ENCODE results near the gene ITGA11. TPM values are rescaled to one million over a fixed set of nuclear protein-coding genes. Genes with fewer than 3 reads are reported as not detected.

Gene ITGA11
- total RNA-seq, 2 experiments from 2014 or later: 1.7 to 1.8 TPM

DNA sequence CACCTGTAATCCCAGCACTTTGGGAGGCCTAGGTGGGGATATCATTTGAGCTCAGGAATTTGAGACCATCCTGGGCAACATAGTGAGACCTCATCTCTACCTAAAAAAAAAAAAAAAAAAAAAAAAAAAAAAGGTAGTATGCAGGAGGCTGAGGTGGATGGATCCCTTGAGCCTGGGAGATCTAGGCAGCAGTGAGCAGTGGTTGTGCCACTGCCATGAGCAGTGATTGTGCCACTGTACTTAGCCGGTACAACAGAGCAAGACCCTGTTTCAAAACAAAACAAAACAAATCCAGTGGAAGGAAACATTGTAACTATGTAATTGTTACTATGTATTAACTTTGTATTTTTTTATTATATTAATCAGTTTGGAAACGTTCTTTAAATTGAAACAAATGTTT, 148.6 kb downstream of the ITGA11 start:
- H3K4me3 Mint-ChIP-seq: no peak overlapping the region

DNA sequence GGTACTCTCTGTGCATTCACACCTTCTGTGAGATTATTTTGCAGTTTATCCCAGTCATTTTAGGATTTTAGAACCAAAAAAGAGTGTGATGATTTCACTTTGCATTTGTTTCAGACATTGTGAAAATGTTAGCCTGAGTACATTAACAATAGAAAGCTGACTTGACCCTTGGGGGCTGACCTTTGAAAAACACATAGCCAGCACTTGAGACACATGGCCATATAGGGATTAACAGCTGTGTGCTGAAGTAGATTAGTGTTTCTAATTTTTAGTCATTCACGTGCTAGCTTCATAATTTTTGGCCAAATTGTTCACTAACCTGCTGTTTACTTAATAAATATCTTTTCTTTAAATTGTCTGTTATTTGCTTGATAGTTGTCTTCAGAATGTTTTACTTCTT, 151.0 kb downstream of the ITGA11 start:
- peaks cover 58% of the 10 kb centered on the region for H3K4me1 Mint-ChIP-seq
- H3K27me3 Mint-ChIP-seq: no peaks in the 10 kb centered on the region
- peak overlapping the region; percentile 98 for H3K4me3 Mint-ChIP-seq
- no peak overlapping the region for H3K27ac Mint-ChIP-seq
- H3K36me3 Mint-ChIP-seq: peaks cover 44% of the 10 kb centered on the region
- H3K9me3 Mint-ChIP-seq: no peaks in the 10 kb centered on the region
- DNase-seq: no peak

More for the DNA sequence above, 148.6 kb downstream of the ITGA11 start:
- peaks cover 49% of the 10 kb centered on the region for H3K36me3 Mint-ChIP-seq
- no peaks in the 10 kb centered on the region for H3K27me3 Mint-ChIP-seq
- H3K4me1 Mint-ChIP-seq: peaks cover 65% of the 10 kb centered on the region
- no peak for DNase-seq
- no peaks in the 10 kb centered on the region for H3K9me3 Mint-ChIP-seq
- no peak overlapping the region for H3K27ac Mint-ChIP-seq

DNA sequence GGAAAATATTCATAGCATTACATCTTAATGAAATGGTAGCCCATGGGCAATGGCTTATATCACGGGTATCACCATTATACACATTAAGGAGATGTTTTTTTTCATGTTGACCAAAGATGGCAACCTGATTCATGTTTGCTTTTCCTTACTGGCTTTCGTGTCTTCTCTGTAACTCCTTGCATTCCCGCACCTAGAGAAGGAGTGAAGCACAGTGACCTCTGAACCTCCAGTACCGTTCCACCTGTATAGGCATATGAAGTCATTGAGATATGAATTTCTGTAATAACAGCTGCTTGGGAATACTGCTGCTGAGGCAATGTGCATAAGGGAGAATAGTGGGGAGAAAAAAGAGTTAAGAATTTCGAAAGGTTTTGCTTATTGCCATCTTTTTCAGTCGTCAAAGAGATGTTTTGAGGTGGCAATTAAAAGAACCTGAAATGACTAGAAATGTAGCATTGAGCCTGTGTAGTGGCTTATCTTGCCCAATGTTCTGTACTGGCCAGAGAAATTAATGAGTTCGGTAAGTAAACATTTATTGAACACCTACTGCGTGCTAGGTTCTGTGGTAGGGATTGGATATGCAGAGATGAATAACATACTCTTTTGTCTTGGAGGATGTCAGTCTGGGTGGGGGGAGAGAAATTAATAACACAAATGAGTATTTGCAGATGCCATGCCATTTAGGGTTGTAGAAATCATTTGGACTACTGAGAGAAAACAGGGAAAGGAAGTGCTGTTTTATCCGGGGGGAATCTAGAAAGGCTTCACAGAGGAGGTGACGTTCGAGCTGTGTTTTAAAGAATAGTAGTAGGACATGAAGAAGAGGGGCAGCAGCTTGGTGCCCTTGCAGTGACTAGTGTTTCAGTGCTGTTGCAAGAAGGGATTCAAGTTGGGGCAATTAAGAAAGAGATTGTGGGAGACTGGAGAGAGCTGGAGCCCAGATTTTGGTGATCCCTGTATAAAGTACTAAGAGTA, 151.9 kb downstream of the ITGA11 start:
- peak overlapping the region; percentile 98 for H3K4me3 Mint-ChIP-seq
- no peaks in the 10 kb centered on the region for H3K9me3 Mint-ChIP-seq
- peak overlapping the region; percentile 99 for H3K27ac Mint-ChIP-seq
- H3K4me1 Mint-ChIP-seq: peaks cover 49% of the 10 kb centered on the region
- peaks cover 36% of the 10 kb centered on the region for H3K36me3 Mint-ChIP-seq
- no peak for DNase-seq
- no peaks in the 10 kb centered on the region for H3K27me3 Mint-ChIP-seq

- Mint-ChIP-seq H3K36me3 (peaks cover 26% of the 10 kb centered on the region), H3K27me3 (no peaks in the 10 kb centered on the region), H3K4me3 (peak overlapping the region; percentile 98), H3K4me1 (peaks cover 42% of the 10 kb centered on the region), H3K9me3 (no peaks in the 10 kb centered on the region), H3K27ac (peak overlapping the region; percentile 99)
- no peak for DNase-seq
Observed at GRCh38 chr15:68278595-68279405, 153.2 kb downstream of the ITGA11 start.

- peak overlapping the region; percentile 98 for H3K4me3 Mint-ChIP-seq
- H3K36me3 Mint-ChIP-seq: peaks cover 24% of the 10 kb centered on the region
- no peaks in the 10 kb centered on the region for H3K9me3 Mint-ChIP-seq
- H3K27me3 Mint-ChIP-seq: no peaks in the 10 kb centered on the region
- DNase-seq: no peak
- H3K27ac Mint-ChIP-seq: peak overlapping the region; percentile 99
- H3K4me1 Mint-ChIP-seq: peaks cover 40% of the 10 kb centered on the region
Observed at GRCh38 chr15:68278345-68278594, 153.7 kb downstream of the ITGA11 start.

- Mint-ChIP-seq H3K27ac (peak within 1 kb of the TSS; percentile 99), H3K36me3 (peaks cover 24% of the 10 kb centered on the region), H3K4me3 (peak within 1 kb of the TSS; percentile 98), H3K9me3 (no peaks in the 10 kb centered on the region), H3K27me3 (no peaks in the 10 kb centered on the region), H3K4me1 (peaks cover 40% of the 10 kb centered on the region)
- DNase-seq: peak; percentile 90
Observed at GRCh38 chr15:68277603-68278344, 154.2 kb downstream of the ITGA11 start, which contains the start of gene FEM1B. FEM1B (plus strand) TSS chr15:68277745; CDS start chr15:68278418, 673 bp downstream.

- Mint-ChIP-seq H3K9me3 (no peaks in the 10 kb centered on the region), H3K4me1 (peaks cover 38% of the 10 kb centered on the region), H3K27me3 (no peaks in the 10 kb centered on the region), H3K27ac (peak overlapping the region; percentile 99), H3K4me3 (peak overlapping the region; percentile 98), H3K36me3 (peaks cover 24% of the 10 kb centered on the region)
- DNase-seq: no peak
Observed at GRCh38 chr15:68277131-68277602, 154.8 kb downstream of the ITGA11 start.

DNA sequence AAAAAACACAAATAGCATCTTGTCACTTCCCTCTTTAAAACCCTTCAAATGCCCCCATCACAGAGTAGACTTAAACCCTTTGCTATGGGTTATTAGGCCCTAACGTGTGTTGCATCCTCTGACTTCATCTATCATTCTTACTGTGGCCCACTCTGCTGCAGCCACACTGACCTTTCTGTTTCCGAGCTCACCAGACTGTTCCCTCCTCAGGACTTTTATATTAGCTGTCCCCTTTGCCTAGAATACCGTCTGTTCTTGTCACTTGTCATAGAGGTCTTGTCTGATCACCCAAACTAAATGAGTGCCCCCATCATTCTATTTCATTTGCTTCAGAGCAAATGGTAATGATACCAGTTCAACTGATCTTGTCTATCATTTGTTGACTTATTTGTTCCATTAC, 155.3 kb downstream of the ITGA11 start:
- peak overlapping the region; percentile 98 for H3K4me3 Mint-ChIP-seq
- DNase-seq: no peak
- peaks cover 33% of the 10 kb centered on the region for H3K4me1 Mint-ChIP-seq
- peak overlapping the region; percentile 99 for H3K27ac Mint-ChIP-seq
- H3K9me3 Mint-ChIP-seq: no peaks in the 10 kb centered on the region
- H3K27me3 Mint-ChIP-seq: no peaks in the 10 kb centered on the region
- peaks cover 20% of the 10 kb centered on the region for H3K36me3 Mint-ChIP-seq

DNA sequence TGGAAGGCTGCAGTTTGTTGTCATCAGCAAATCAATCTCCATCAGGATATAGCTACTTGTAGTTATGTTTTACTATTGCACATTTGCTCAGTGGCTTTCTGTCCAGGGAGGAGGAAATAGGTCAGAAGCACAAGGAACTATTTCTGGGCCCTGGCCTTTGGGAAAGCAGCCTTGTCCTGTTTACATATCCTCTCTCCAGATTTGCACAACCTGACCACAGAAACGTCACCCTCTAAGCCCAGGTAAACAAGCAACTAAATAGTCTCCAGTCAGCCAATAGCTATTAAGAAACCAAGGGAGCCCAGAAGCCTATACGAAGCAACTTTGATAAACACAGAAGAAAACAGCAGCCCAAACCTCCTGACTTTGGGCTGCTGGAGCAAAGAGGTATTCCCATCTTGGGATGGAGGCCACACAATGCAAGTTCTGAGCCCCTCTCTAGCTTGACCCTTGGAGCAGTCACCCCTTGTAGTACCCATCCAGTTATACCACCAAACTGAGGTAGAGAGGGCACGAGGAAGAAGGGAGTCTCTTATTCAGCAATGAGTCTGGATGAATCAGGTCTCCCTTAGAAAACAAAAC, 156.7 kb downstream of the ITGA11 start:
- Mint-ChIP-seq H3K36me3 (peaks cover 16% of the 10 kb centered on the region), H3K27ac (no peak overlapping the region)

DNA sequence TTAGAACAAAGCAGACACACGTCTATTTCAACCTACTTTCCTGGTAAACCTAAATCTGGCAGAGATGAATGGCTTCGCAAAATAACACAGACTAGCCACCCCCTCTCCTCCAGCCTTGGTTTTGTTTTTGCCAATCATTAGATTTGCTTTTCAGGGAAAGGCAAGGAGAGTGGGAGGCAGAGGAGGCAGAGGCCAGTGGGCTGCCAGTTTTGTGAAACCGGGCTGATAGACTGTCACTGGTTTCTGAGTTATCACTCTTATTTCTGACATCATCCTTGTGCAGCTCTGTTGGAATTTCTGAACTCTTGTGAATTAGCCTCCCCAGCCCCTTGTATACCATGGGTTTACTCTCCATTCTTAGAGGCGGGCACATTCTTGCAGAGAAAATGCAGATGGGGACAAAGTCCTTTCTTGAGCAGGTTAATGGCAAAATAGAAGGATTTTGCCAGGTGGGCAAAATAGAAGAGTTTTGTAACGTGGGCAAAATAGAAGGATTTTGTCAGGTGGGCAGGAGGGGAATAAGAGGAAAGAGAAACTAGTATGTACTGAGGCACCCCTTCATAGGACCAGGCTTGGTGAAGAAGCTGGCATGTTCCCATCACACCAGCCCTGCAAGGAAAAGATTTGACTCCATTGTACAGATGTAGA, 157.6 kb downstream of the ITGA11 start:
- Mint-ChIP-seq H3K9me3 (no peaks in the 10 kb centered on the region), H3K4me1 (peaks cover 13% of the 10 kb centered on the region), H3K27ac (no peak overlapping the region), H3K4me3 (no peak overlapping the region), H3K36me3 (peaks cover 8% of the 10 kb centered on the region), H3K27me3 (no peaks in the 10 kb centered on the region)
- no peak for DNase-seq

More for the DNA sequence above, 156.7 kb downstream of the ITGA11 start:
- Mint-ChIP-seq H3K9me3 (no peaks in the 10 kb centered on the region), H3K4me1 (peaks cover 19% of the 10 kb centered on the region), H3K27me3 (no peaks in the 10 kb centered on the region), H3K4me3 (no peak overlapping the region)
- DNase-seq: no peak

DNA sequence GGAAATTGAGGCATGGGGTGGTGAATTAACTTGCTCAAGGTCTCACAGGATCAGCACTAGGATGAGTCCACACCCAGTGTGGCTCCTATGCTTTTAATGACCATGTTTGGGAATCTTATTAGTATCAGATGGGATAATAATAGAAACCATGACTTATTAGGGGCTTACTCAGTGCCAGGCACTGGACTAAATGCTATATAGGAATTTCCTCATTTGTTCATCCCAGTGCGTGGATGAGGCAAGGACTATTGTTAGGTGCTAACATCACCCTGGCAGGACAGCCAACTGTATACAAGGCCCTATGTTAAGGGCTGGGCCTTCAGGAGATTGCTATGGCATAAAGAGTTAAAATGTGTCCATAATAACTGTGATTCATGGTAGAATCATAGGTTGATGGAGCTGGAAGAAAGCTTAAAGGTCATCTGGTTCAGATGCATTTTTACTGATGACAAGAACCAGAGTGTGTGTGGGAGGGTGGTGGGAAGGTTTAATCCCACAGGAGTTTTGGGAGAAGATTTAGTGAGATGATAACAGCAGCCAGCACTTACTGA, 159.2 kb downstream of the ITGA11 start:
- no peak for DNase-seq
- Mint-ChIP-seq H3K27ac (no peak overlapping the region), H3K36me3 (no peaks in the 10 kb centered on the region), H3K27me3 (no peaks in the 10 kb centered on the region), H3K9me3 (no peaks in the 10 kb centered on the region), H3K4me3 (no peak overlapping the region), H3K4me1 (peaks cover 9% of the 10 kb centered on the region)

- Mint-ChIP-seq H3K9me3 (no peaks in the 10 kb centered on the region), H3K36me3 (no peaks in the 10 kb centered on the region), H3K27me3 (no peaks in the 10 kb centered on the region), H3K27ac (no peak overlapping the region), H3K4me1 (peaks cover 7% of the 10 kb centered on the region), H3K4me3 (no peak overlapping the region)
- no peak for DNase-seq
Observed at GRCh38 chr15:68271854-68272471, 160.0 kb downstream of the ITGA11 start.

GRCh38 chr15:68268405-68268804, 163.6 kb downstream of the ITGA11 start:
- Mint-ChIP-seq H3K4me1 (no peaks in the 10 kb centered on the region), H3K9me3 (no peaks in the 10 kb centered on the region), H3K36me3 (no peaks in the 10 kb centered on the region)

More at GRCh38 chr15:68268405-68268804, 163.6 kb downstream of the ITGA11 start:
- no peak overlapping the region for H3K27ac Mint-ChIP-seq
- peaks cover 11% of the 10 kb centered on the region for H3K27me3 Mint-ChIP-seq
- no peak for DNase-seq
- H3K4me3 Mint-ChIP-seq: no peak overlapping the region
